K562 (cell line): ENCODE results near the gene SYTL5. TPM values are rescaled to one million over a fixed set of nuclear protein-coding genes. Genes with fewer than 3 reads are reported as not detected.

Source experiments
- ATAC-seq: fragments of 200-7000 bp; cut with Tn5 transposase; 3 replicates; pipeline ENCODE4 v1.9.1; 2020; ENCODE audit warnings: moderate library complexity
- BruUV-seq: library from RNA; stranded (reverse); fragments of 400-500 nt; replicated peaks from 2 replicates; lab custom pipeline; 2021; lab: Mats Ljungman, UMichigan
- CTCF ChIA-PET: fragments of 300-600 bp; formaldehyde crosslinking; extraction: SDS; loops from one replicate; lab custom pipeline; 2021; ENCODE audit warnings: low intra/inter-chr PET ratio; lab: Yijun Ruan, JAX
- POLR2A ChIA-PET: fragments of 300-600, 350-650 bp; sonication (Branson Sonifier 250); formaldehyde crosslinking; extraction: SDS; loops from one replicate; lab custom pipeline; 2021; ENCODE audit warnings: antibody characterized with exemption, inconsistent platforms; lab: Yijun Ruan, JAX
- DNase-seq, 4 experiments: peaks; one replicate each; pipeline versions ENCODE4 v3.0.0 to v3.0.0-alpha.2; 2011 to 2018; ENCODE audit warnings: low spot score in 3 of 4, mixed read lengths in 3 of 4; ENCODE audit errors: extremely low read depth in 1 of 4
- FAIRE-seq: peaks from 2 replicates; lab custom pipeline; 2011; peaks lifted over from hg19 to GRCh38; lab: Jason Lieb, UNC
- H2AFZ ChIP-seq: 2 replicates; pipeline ENCODE4 v1.6.0; 2011; ENCODE audit warnings: low read depth, low read length, control low read depth, inconsistent platforms
- H3K27ac ChIP-seq: fragments of 200-600 bp; 3 replicates; pipeline ENCODE4 v1.8.0; 2011; ENCODE audit warnings: low read depth, mild to moderate bottlenecking, control low read depth, inconsistent platforms, low read length, moderate library complexity, mixed read lengths; ENCODE audit errors: extremely low read depth
- H3K27me3 ChIP-seq, 2 experiments: fragments of 300-600 bp in 1 of 2; 2 replicates in 1 of 2; 3 replicates in 1 of 2; pipeline versions ENCODE4 v1.6.0 to v1.8.0; 2011; ENCODE audit warnings: inconsistent platforms in 2 of 2, low read length in 2 of 2, mild to moderate bottlenecking in 1 of 2, mixed read lengths in 1 of 2, moderate library complexity in 1 of 2; ENCODE audit not compliant: control insufficient read depth in 2 of 2, insufficient read depth in 2 of 2
- H3K36me3 ChIP-seq: fragments of 300-600 bp; 3 replicates; pipeline ENCODE4 v1.8.0; 2011; ENCODE audit warnings: mild to moderate bottlenecking, low read length, inconsistent platforms; ENCODE audit not compliant: control insufficient read depth, insufficient read depth
- H3K4me1 ChIP-seq, 2 experiments: fragments of 200-600 bp in 1 of 2; replicated peaks in 1 of 2; 2 replicates in 1 of 2; 3 replicates in 1 of 2; pipeline versions ENCODE4 v1.5.1 to v1.8.0; 2011; ENCODE audit warnings: inconsistent platforms in 2 of 2, low read length in 2 of 2, mild to moderate bottlenecking in 1 of 2, mixed read lengths in 1 of 2, moderate library complexity in 1 of 2; ENCODE audit not compliant: control insufficient read depth in 2 of 2, insufficient read depth in 2 of 2
- H3K4me2 ChIP-seq: 2 replicates; pipeline ENCODE4 v1.6.1; 2011; ENCODE audit warnings: low read length, control low read depth, inconsistent platforms, mixed read lengths; ENCODE audit not compliant: insufficient read depth
- H3K4me3 ChIP-seq: fragments of 200-600 bp; sonication (generic), shearing (Covaris generic); 2 replicates; pipeline ENCODE4 v1.5.1; 2016; ENCODE audit warnings: control low read depth, inconsistent platforms
- H3K79me2 ChIP-seq: fragments of 200-600 bp; 3 replicates; pipeline ENCODE4 v1.8.0; 2011; ENCODE audit warnings: low read length, inconsistent platforms; ENCODE audit not compliant: control insufficient read depth, insufficient read depth
- H3K9ac ChIP-seq, 2 experiments: 2 replicates each; pipeline versions ENCODE4 v1.6.0 to v1.6.1; 2011; ENCODE audit warnings: low read depth in 2 of 2, low read length in 2 of 2, control low read depth in 1 of 2, inconsistent platforms in 1 of 2, mild to moderate bottlenecking in 1 of 2, mixed read lengths in 1 of 2; ENCODE audit not compliant: insufficient read depth in 1 of 2
- H3K9me1 ChIP-seq: one replicate; pipeline ENCODE4 v1.6.0; 2011; ENCODE audit warnings: inconsistent platforms, mild to moderate bottlenecking, low read length, moderate library complexity; ENCODE audit not compliant: control insufficient read depth, insufficient read depth
- H3K9me3 ChIP-seq: replicated peaks from 2 replicates; pipeline ENCODE4 v1.5.1; 2011; ENCODE audit warnings: low read depth, low read length, inconsistent platforms; ENCODE audit not compliant: control insufficient read depth, insufficient read depth
- H4K20me1 ChIP-seq: replicated peaks from 2 replicates; pipeline ENCODE4 v1.6.1; 2011; ENCODE audit warnings: low read length, inconsistent platforms, mixed read lengths; ENCODE audit not compliant: control insufficient read depth, insufficient read depth
- ATF2 ChIP-seq: sonication (generic); formaldehyde crosslinking; IDR thresholded peaks from 2 replicates; pipeline ENCODE4 v1.8.1; 2022; ENCODE audit warnings: missing genetic modification reagents
- FOXP1 ChIP-seq: sonication (generic); formaldehyde crosslinking; IDR thresholded peaks from 2 replicates; pipeline ENCODE4 v1.8.0; 2022; ENCODE audit warnings: mild to moderate bottlenecking, missing genetic modification reagents
- HDAC8 ChIP-seq: fragments of 450-650 bp; IDR thresholded peaks from 2 replicates; pipeline ENCODE4 v1.6.1; 2016; ENCODE audit warnings: mild to moderate bottlenecking, missing genetic modification characterization, moderate library complexity, missing compliant biosample characterization
- HEY1 ChIP-seq: fragments of 250-450 bp; sonication (Bioruptor Pico); IDR thresholded peaks from 2 replicates; pipeline ENCODE4 v1.5.0; 2020; ENCODE audit warnings: mild to moderate bottlenecking, moderate library complexity, borderline replicate concordance
- HNRNPUL1 ChIP-seq: fragments of 200-400 bp; formaldehyde crosslinking; IDR thresholded peaks from 2 replicates; pipeline ENCODE4 v1.6.1; 2017; ENCODE audit warnings: low read length
- POLR2A ChIP-seq: fragments of 450-650 bp; conservative IDR thresholded peaks from 2 replicates; pipeline ENCODE4 v1.6.1; 2016
- RBM15 ChIP-seq: fragments of 200-400 bp; formaldehyde crosslinking; IDR thresholded peaks from 2 replicates; pipeline ENCODE4 v1.6.1; 2018; ENCODE audit warnings: mild to moderate bottlenecking, low read length, moderate library complexity; ENCODE audit not compliant: insufficient read depth
- SMAD4 ChIP-seq: fragments of 250-450 bp; sonication (Bioruptor Pico); conservative IDR thresholded peaks from 2 replicates; pipeline ENCODE4 v1.8.0; 2021; ENCODE audit warnings: inconsistent platforms, mild to moderate bottlenecking, moderate library complexity
- SMARCC2 ChIP-seq: fragments of 450-650 bp; IDR thresholded peaks from 2 replicates; pipeline ENCODE4 v1.6.1; 2017; ENCODE audit warnings: antibody characterized with exemption, moderate library complexity, mild to moderate bottlenecking, low read depth
- ZC3H11A ChIP-seq: IDR thresholded peaks from 2 replicates; pipeline ENCODE4 v1.6.1; 2012; ENCODE audit warnings: low read depth, low read length, improper control_type of control experiment
- ZNF140 ChIP-seq: fragments of 250-450 bp; sonication (Bioruptor Pico); IDR thresholded peaks from 2 replicates; pipeline ENCODE4 v1.8.0; 2021; ENCODE audit warnings: moderate library complexity, mild to moderate bottlenecking, inconsistent platforms
- ZNF3 ChIP-seq: fragments of 250-450 bp; sonication (Bioruptor Pico); IDR thresholded peaks from 2 replicates; pipeline ENCODE4 v1.5.0; 2021; ENCODE audit warnings: mild to moderate bottlenecking, moderate library complexity
- ZNF780A ChIP-seq: fragments of 250-450 bp; sonication (Bioruptor Pico); IDR thresholded peaks from 2 replicates; pipeline ENCODE4 v1.5.0; 2021; ENCODE audit warnings: mild to moderate bottlenecking
- WGBS: fragments of 100-300 bp; shearing (Covaris generic); methylation state at CpG from one replicate; pipeline ENCODE4 v1.1.6; 2016; ENCODE audit warnings: low coverage, mixed read lengths; ENCODE audit not compliant: insufficient coverage; ENCODE audit errors: missing lambda C conversion rate; 5-methylcytosine and 5-hydroxymethylcytosine counted together
- in situ Hi-C: fragments of 300-500 bp; cut with MboI; formaldehyde crosslinking; loops from 4 replicates; pipeline ENCODE4 v1.15.0; 2018; ENCODE audit warnings: inconsistent platforms, mixed read lengths
- intact Hi-C: fragments of 100-400 bp; cut with micrococcal nuclease; formaldehyde crosslinking; loops from 2 replicates; pipeline ENCODE4 v1.14.2; 2022
- polyA plus RNA-seq, 8 experiments: library from polyadenylated mRNA; depleted of rRNA in 4 of 8; stranded (reverse) in 5 of 8; unstranded in 3 of 8; fragments of >200 nt; fragmentation: Nextera tagmentation in 2 of 8; fragmentation: Illumina TruSeq in 1 of 8; extraction: Ambion mirVana in 2 of 8; extraction: Trizol in 1 of 8; gene quantifications; 2 replicates each; pipeline versions ENCODE4 v1.2.1 to v1.2.3, GENCODE V29; 2011 to 2014; ENCODE audit warnings: inconsistent platforms in 1 of 8, missing spikeins in 1 of 8
- total RNA-seq, 7 experiments: library from RNA; depleted of rRNA in 6 of 7; stranded (reverse); fragments of >200 nt in 6 of 7; fragmentation: Illumina TruSeq in 2 of 7; extraction: Trizol in 2 of 7; gene quantifications; 2 replicates each; pipeline versions ENCODE4 v1.2.1 to v1.2.3, GENCODE V29; 2011 to 2021; ENCODE audit warnings: low replicate concordance in 1 of 7

The SYTL5 gene
- total and polyA plus RNA-seq, 9 of the 15 experiments (the other 6 are each of a cell fraction or from before 2014, with no cell fraction given): 0.01 to 0.25 (median 0.09) TPM

GRCh38 chrX:38044701-38045100 lies 38.3 kb downstream of the SYTL5 start:
- 13% methylated on average over 3 of the region's 3 CpGs for WGBS
- ChIA-PET POLR2A (no interaction called here), CTCF (no interaction called here)
- Histone ChIP-seq H3K9me1 (no peaks in the 10 kb centered on the region), H3K4me3 (no peak overlapping the region), H3K27ac (no peak overlapping the region), H3K4me1 (no peaks in the 10 kb centered on the region), H3K36me3 (no peaks in the 10 kb centered on the region), H3K27me3 (no peaks in the 10 kb centered on the region), H4K20me1 (no peaks in the 10 kb centered on the region), H3K9ac (no peak overlapping the region), H2AFZ (no peak overlapping the region), H3K9me3 (no peaks in the 10 kb centered on the region), H3K4me2 (no peak overlapping the region), H3K79me2 (no peaks in the 10 kb centered on the region)
- no peak for DNase-seq
- in situ Hi-C loops: no loop called here
- BruUV-seq: no TSS peak
- no peak for FAIRE-seq
- ATAC-seq: no peak
- intact Hi-C loops: no loop called here
- TF ChIP-seq ZNF780A (CRISPR knock-in tag): no peak

GRCh38 chrX:38045538-38046096 lies 39.3 kb downstream of the SYTL5 start:
- H3K79me2 ChIP-seq: no peaks in the 10 kb centered on the region
- no peak overlapping the region for H3K9ac ChIP-seq
- no peaks in the 10 kb centered on the region for H3K36me3 ChIP-seq
- WGBS: 11% methylated on average over 3 of the region's 3 CpGs
- in situ Hi-C loops (no loop called here), intact Hi-C loops (no loop called here)
- no peak overlapping the region for H3K4me2 ChIP-seq
- no peak overlapping the region for H3K27ac ChIP-seq
- no peaks in the 10 kb centered on the region for H3K9me1 ChIP-seq
- ATAC-seq (no peak), DNase-seq (no peak), FAIRE-seq (no peak)
- no peaks in the 10 kb centered on the region for H4K20me1 ChIP-seq
- BruUV-seq: no TSS peak
- H2AFZ ChIP-seq: no peak overlapping the region
- H3K27me3 ChIP-seq: no peaks in the 10 kb centered on the region
- CTCF ChIA-PET: no interaction called here
- H3K4me3 ChIP-seq: no peak overlapping the region
- H3K9me3 ChIP-seq: no peaks in the 10 kb centered on the region
- H3K4me1 ChIP-seq: no peaks in the 10 kb centered on the region
- POLR2A ChIA-PET: no interaction called here
- no peak for TF ChIP-seq RBM15
- no peak for TF ChIP-seq HNRNPUL1
- TF ChIP-seq SMARCC2: no peak
- TF ChIP-seq ZNF140 (CRISPR knock-in tag): no peak
- TF ChIP-seq SMAD4 (CRISPR knock-in tag): no peak
- TF ChIP-seq HDAC8: no peak
- no peak for TF ChIP-seq FOXP1
- TF ChIP-seq HEY1 (CRISPR knock-in tag): no peak
- no peak for TF ChIP-seq ZNF3 (CRISPR knock-in tag)
- no peak for TF ChIP-seq ZC3H11A
- no peak for TF ChIP-seq POLR2A
- TF ChIP-seq ATF2: no peak
